GM18951 (cell line): ENCODE data around the gene CBY1.

Experiments
- POLR2A ChIP-seq: IDR thresholded peaks from 4 replicates; pipeline ENCODE4 v1.6.1; 2011; ENCODE audit warnings: mild to moderate bottlenecking; ENCODE audit not compliant: insufficient read length, insufficient read depth; ENCODE audit errors: extremely low read depth
- in situ Hi-C: fragments of 300-500 bp; cut with MboI; formaldehyde crosslinking; loops from one replicate; pipeline ENCODE4 v1.12.0; 2022; ENCODE audit warnings: low sequenced_read_pairs, mixed read lengths, inconsistent platforms; ENCODE audit not compliant: unreplicated experiment

The CBY1 gene

GRCh38 chr22:38700270-38700788 lies 43.9 kb downstream of the CBY1 start:
- in situ Hi-C loops, result no loop called here
- no peak for TF ChIP-seq POLR2A

GRCh38 chr22:38700789-38701628 lies 44.6 kb downstream of the CBY1 start, which contains the start of gene JOSD1:
JOSD1 (minus strand) TSS chr22:38700943; CDS start chr22:38699987, 956 bp downstream.
- in situ Hi-C loops, result no loop called here
- TF ChIP-seq POLR2A, result peak; percentile 92

- in situ Hi-C loops, result no loop called here
- no peak for TF ChIP-seq POLR2A
Observed at GRCh38 chr22:38704654-38705234, 48.3 kb downstream of the CBY1 start.

GRCh38 chr22:38705235-38706100 lies 49.0 kb downstream of the CBY1 start, which contains the start of gene GTPBP1:
GTPBP1 (plus strand) TSS chr22:38705944; CDS start chr22:38705956, 12 bp downstream.
- in situ Hi-C loops, result no loop called here
- peak; percentile 97 for TF ChIP-seq POLR2A

- in situ Hi-C loops, result no loop called here
Observed at GRCh38 chr22:38706101-38706900, 49.9 kb downstream of the CBY1 start.

GRCh38 chr22:38706901-38707195 lies 50.4 kb downstream of the CBY1 start:
- in situ Hi-C loops, result no loop called here
- TF ChIP-seq POLR2A, result no peak

More at GRCh38 chr22:38706101-38706900, 49.9 kb downstream of the CBY1 start:
- no peak for TF ChIP-seq POLR2A

GRCh38 chr22:38707346-38707745 lies 50.9 kb downstream of the CBY1 start:
- no peak for TF ChIP-seq POLR2A
- in situ Hi-C loops, result no loop called here

- TF ChIP-seq POLR2A, result no peak
- in situ Hi-C loops, result no loop called here
Observed at GRCh38 chr22:38707984-38708383, 51.5 kb downstream of the CBY1 start.

- no peak for TF ChIP-seq POLR2A
- in situ Hi-C loops, result no loop called here
Observed at GRCh38 chr22:38709306-38709705, 52.9 kb downstream of the CBY1 start.

- TF ChIP-seq POLR2A, result no peak
- in situ Hi-C loops, result no loop called here
Observed at GRCh38 chr22:38710351-38710750, 53.9 kb downstream of the CBY1 start.

GRCh38 chr22:38710866-38711265 lies 54.4 kb downstream of the CBY1 start:
- no peak for TF ChIP-seq POLR2A
- in situ Hi-C loops, result no loop called here

- no peak for TF ChIP-seq POLR2A
- in situ Hi-C loops, result no loop called here
Observed at GRCh38 chr22:38712486-38713207, 56.2 kb downstream of the CBY1 start.

GRCh38 chr22:38713921-38714320 lies 57.5 kb downstream of the CBY1 start:
- TF ChIP-seq POLR2A, result no peak
- in situ Hi-C loops, result no loop called here
